NCI-H748 treated with DMSO at 0.1 percent for 48 hours (cell line): Measurements from ENCODE around the gene ACKR4.
A peak's percentile ranks its signal among the peaks of the same experiment; 100 is the strongest.
"Not testable (repeated sequence)": the region's sequence is repeated elsewhere in the genome, so short reads cannot be mapped to it uniquely, and the experiment has no call there.

Experiments
- DNase-seq: peaks from one replicate; lab custom pipeline; 2025; lab: John Stamatoyannopoulos, UW

The ACKR4 gene

DNA sequence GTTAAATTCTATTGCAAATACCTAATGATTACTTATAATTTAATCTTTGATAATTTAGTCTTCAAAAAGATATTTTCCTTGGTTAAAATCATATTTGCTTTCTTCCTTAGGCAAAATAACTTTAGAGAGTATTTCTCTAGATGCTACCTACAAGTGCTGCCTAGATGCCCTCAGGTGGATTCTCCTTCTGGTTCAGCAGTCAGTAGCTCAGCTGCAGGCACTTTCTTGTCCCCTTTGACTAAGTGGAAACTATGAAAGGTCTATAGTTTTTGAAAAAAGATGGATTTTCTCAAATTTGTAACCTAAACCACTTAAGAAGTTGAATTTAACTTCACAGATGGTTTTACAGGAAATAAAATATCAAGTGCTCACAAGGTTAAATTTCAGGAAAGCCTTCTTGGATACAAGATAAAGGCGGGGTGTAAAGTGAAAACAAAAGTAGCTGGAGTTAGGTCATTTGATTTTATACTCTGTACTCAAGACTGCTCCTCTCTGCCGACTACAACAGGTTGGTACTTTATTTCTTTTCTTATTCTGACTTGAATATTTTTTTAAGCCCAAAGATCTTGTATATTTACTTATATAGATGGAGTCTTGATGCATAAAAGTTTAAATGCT lies at the start of gene ACKR4:
TSS of gene ACKR4 (plus strand) at position 455 of the 618 bp plus-strand sequence. CDS start 3,128 bp downstream, outside the sequence.
- DNase-seq = no peak

DNA sequence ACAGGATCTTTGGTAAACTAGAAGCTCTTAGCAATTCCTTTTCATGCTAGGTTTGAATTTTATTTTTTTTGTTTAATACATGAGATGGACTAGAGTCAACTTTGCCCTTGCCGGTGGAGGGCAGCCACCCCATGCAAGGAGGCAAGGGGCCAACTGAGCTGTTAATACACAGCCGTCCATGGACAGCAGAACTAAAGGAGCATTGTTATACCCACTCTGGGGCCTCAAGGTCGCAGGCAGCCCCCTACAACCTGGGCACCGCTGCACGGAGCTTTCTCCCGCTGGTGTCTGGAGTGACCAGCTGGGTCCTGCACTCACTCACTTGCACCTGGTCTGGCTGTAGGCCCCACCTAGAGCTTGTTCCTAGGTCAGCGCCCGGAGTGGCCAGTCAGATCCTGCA lies 47.9 kb upstream of the ACKR4 start:
- DNase-seq = no peak

- no peak for DNase-seq
Observed at GRCh38 chr3:132549890-132550578, 47.0 kb upstream of the ACKR4 start.

GRCh38 chr3:132550579-132551305 lies 46.3 kb upstream of the ACKR4 start:
- DNase-seq = no peak

GRCh38 chr3:132553826-132554225 lies 43.2 kb upstream of the ACKR4 start:
- no peak for DNase-seq

- DNase-seq = peak; percentile 71
Observed at GRCh38 chr3:132554437-132554836, 42.6 kb upstream of the ACKR4 start.

- no peak for DNase-seq
Observed at GRCh38 chr3:132555306-132556035, 41.6 kb upstream of the ACKR4 start.

GRCh38 chr3:132556036-132556386 lies 41.1 kb upstream of the ACKR4 start:
- DNase-seq = not testable (repeated sequence)

DNA sequence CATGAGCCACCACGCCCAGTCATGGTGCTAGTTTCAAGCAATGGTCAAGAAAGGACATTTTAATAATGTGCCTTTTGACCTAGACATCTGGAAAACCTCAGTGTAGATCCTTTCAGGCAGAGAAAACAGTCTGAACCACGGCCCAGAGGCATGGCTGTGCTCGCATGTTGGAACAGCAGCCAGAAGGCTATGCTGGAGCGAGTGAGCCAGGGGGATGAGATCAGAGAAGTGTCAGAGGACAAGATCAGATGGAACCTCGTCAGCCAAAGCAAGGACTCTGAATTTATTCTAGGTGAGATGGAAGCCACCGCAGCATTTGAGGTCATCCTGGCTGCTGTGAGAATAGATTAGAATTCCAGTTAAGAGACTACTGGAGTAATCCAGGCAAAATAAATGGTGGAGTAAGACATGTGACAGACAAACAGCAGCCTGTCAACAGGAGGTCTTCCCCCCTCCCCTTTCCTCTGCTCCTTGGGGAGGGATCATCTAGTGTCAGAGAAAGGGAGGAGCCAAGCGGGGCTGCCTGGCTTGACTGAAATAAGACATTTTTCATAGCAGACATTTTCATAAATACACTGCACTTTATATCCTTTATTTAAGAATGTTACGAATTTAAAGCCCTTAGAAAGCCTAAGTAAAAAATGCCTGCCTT lies 40.4 kb upstream of the ACKR4 start:
- DNase-seq = no peak

GRCh38 chr3:132561003-132561402 lies 36.1 kb upstream of the ACKR4 start:
- no peak for DNase-seq

- DNase-seq = no peak
Observed at GRCh38 chr3:132563420-132564069, 33.5 kb upstream of the ACKR4 start.

DNA sequence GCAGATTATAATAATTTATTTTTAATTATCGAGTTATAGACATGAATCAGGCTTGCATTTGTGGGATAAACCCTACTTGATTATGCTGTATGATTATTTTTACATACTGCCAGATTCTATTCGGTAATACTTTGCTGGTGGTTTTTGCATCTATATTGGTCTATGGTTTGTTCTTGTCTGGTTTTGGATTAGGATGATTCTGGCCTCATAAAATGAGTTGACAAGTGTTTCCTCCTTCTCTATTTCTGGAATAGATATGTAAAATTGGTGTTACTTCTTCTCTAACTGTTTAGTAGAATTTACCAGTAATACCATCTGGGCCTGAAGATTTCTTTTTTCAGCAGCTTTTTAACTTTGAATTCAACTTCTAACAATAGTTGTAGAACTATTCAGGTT lies 33.0 kb upstream of the ACKR4 start:
- DNase-seq = no peak

DNA sequence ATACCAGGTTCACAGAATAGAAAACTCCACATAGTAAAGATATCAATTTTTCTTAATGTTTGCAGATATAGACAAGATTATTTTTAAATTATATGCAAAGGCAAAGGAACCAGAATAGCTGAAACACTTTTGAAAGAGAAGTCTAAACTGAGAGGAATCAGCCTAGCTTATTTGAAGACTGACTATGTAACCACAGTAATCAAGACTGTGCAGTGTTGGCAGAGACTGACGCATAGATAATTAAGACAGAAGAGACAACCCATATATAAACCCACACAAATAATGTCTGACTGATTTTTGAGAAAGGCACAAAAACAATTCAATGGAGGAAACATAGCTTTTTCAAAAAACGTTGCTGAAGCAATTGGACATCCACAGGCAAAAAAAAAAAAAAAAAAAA lies 28.6 kb upstream of the ACKR4 start:
- no peak for DNase-seq

DNA sequence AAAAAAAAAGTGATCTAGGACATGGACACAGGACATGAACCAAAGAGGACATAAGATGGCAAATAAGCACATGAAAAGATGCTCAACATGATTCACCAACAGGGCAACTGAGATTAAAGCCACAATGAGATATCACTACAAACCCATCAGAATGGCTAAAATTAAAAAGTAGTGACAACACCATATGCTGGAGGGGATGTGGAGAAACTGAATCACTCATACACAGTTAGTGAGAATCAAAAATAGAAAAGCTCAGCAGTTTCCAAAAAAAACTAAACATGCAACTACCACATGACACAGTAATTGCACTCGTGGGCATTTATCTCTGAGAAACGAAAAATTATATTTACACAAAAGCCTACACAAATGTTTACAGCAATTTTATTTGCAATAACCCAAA lies 27.9 kb upstream of the ACKR4 start:
- DNase-seq = no peak

GRCh38 chr3:132569580-132569979 lies 27.5 kb upstream of the ACKR4 start:
- no peak for DNase-seq

DNA sequence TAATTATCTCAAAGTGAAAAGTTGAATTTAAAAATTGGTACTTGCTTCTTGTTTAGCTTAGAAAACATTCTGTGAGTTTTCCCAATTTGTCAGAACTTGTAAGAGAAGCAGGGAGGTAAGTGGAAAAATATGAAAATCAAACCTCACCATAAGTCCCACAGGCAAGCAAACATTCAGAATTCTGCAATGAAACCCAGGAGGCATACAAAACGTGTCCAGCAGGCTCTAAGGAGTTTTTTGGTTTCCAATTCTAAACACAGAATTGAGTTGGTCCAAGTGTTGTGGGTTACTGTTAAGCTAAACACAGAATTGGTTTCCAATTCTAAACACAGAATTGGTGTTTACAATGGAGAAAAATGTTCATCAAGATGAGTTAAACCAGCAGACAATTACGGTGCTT lies 27.1 kb upstream of the ACKR4 start:
- no peak for DNase-seq

DNA sequence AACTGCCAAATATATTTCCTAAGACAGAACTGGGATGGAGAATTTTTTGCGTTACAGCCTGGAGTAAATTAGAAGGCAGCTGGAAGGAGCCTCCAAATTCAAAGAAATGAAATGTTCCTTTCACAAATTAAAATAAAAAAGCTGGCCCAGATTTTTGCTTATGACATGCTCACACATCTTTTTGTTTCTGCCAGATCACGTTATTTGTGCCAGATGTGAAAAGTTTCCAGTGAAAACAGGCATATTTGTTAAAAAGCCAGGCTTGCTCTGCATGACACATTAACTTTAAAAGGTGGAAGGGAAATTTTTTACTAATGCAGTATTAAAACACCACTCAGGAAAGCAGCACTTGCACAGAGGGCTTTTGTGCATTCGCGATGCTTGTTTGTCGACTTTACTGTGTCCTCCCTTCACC lies 23.3 kb upstream of the ACKR4 start:
- DNase-seq = no peak

- no peak for DNase-seq
Observed at GRCh38 chr3:132587401-132587800, 9.7 kb upstream of the ACKR4 start.

GRCh38 chr3:132592216-132592615 lies 4.9 kb upstream of the ACKR4 start:
- no peak for DNase-seq

DNA sequence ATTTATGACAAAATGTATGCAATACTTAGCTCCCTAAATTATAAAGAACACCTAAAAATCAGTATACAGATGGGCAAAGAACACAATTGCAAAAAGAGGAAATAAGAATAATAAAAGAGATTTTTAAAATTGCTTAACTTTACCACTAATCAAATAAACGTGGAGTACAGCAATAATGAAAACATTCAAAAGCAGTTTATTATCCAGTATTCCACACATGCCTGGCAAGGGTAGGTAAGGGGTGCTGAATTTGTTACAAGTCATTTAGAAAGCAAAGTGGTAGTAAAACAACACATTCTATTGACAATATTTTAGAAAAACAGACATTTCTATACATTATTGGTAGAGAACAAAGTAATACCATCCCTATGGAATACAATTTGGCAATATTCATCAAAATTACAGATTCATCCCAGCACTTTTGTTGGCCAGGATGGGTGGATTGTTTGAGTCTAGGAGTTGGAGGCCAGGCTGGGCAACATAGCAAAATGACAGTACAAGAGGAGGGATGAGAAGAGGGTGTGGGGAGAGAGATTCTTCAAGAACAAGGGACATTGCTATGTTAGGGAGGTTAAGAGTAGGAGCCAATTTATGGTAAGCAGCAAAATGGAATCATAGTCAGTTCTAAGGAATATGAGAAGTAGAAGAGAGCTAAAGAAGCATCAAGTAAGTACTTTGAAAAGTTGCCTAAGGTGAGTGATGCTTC lies 3.7 kb upstream of the ACKR4 start:
- DNase-seq = no peak

- DNase-seq = no peak
Observed at GRCh38 chr3:132593947-132594323, 3.1 kb upstream of the ACKR4 start.
